Measurements from ENCODE around the gene C14orf180.

DNA sequence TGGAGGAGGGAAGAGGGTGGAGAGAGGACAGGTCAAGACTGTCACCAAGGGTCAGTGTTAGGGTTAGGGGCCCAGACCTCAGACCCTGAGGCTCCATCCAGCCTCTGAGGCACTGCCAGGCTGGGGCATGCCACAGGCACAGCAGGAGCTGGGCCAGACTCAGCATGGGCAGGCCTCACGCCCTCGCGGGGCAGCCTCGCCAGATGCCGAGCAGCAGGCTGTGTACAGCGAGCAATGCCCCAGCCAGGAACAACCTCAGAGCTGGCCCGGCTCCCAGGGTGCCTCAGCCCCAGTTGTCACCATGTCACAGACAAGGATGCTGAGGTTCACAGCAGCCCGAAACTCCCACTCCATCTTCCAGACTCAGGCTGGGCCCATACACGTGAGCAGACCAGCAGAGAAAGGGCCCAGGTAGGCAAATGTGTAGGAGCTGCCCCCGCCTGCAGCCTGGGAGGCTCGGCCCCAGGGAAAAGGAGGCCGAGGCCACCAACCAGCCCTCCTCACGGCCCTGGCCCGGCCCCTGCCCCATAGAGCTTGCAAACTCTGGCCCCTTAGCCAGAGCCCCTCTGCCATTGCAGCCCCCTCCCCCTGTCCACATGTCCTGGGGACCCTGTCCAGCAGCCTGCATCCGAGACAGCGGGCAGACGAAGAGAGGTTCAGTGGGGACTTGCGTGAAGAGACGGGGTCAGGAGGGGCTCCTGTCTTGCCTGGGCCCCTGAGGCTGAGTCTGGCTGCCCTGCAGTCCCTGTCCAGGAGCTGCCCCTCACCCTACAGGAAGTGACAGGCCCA, 7.5 kb downstream of the C14orf180 start:
- no peak for TF ChIP-seq CTCF (conservative IDR thresholded peaks at IDR 0.05)
- TF ChIP-seq ZFX (IDR thresholded peaks at IDR 0.05): no peak
